Muscle layer of colon (tissue), 2 donors: ENCODE data around the gene GPR137C.

ENCODE experiments used
- H3K27ac ChIP-seq: one replicate; pipeline ENCODE4 v1.7.0; 2013; ENCODE audit warnings: low read depth, mild to moderate bottlenecking, low read length, moderate library complexity
- H3K27me3 ChIP-seq, 2 donors: one replicate each; pipeline ENCODE4 v1.7.0; 2013; ENCODE audit warnings: low read length in 2 of 2, mild to moderate bottlenecking in 2 of 2; ENCODE audit not compliant: insufficient read depth in 2 of 2, control insufficient read depth in 1 of 2
- H3K36me3 ChIP-seq: one replicate; pipeline ENCODE4 v1.7.0; 2013; ENCODE audit warnings: mild to moderate bottlenecking, low read length; ENCODE audit not compliant: insufficient read depth
- H3K4me1 ChIP-seq: one replicate; pipeline ENCODE4 v1.7.0; 2013; ENCODE audit warnings: mild to moderate bottlenecking, low read length; ENCODE audit not compliant: insufficient read depth
- H3K4me3 ChIP-seq, 2 donors: one replicate each; pipeline ENCODE4 v1.7.0; 2013; ENCODE audit warnings: low read length in 2 of 2, low read depth in 1 of 2, mild to moderate bottlenecking in 1 of 2, moderate library complexity in 1 of 2
- H3K9ac ChIP-seq: one replicate; pipeline ENCODE4 v1.7.0; 2013; ENCODE audit warnings: low read length
- H3K9me3 ChIP-seq: one replicate; pipeline ENCODE4 v1.7.0; 2013; ENCODE audit warnings: mild to moderate bottlenecking, low read length
- donor health status: abdominal sarcoma.
- donor health status: Adenocarcinoma of cecum.

GPR137C gene

DNA sequence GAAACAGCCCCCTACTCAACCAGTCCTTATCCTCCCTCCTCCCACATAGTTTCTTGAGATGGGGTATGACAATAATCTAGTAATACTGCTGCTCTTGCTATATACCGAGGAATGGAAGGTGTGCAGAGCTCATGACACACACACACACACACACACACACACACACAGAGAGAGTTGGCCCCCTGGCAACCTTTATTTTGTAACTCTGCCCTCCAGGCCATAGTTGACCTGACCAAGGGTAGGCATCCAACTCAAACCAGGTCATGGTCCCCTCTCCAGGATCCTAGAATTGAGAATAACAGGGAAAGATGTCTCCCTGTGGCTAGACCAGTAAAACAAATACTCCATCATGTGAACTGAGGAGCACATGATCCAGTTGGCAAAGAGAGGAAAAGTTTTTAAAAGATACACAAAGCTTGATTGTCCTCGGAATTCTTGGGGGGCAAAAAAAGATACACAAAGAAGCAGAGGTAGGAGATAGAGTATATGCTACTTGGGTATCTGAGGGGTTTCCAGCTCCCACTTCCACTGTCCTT, 131.4 kb downstream of the GPR137C start:
- H3K9ac ChIP-seq, result no peak overlapping the region
- H3K4me3 ChIP-seq, result no peak overlapping the region
- no peaks in the 10 kb centered on the region for H3K27me3 ChIP-seq
- no peak overlapping the region for H3K27ac ChIP-seq
- H3K9me3 ChIP-seq, result no peaks in the 10 kb centered on the region
- H3K4me1 ChIP-seq, result peaks cover 6% of the 10 kb centered on the region
- H3K36me3 ChIP-seq, result peaks cover 4% of the 10 kb centered on the region

DNA sequence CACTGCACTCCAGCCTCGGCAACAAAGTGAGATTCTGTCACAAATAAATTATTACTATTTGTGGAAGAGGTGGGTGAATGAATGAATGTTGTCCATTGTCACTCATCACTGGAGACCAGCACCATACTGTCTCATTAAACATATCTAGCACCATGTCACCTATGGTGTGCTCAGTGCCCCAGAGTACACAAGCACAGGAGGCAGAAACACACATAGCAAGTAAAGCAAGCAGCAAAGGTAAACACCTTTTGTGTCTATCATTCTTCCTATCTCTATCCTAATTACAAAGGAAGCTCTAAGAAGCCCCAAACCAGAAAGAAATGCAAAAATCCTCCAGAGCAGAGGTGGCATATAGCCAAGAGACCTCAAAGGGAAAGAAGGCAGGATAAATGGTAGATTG, 133.5 kb downstream of the GPR137C start:
- Histone ChIP-seq H3K4me1 (peaks cover 6% of the 10 kb centered on the region), H3K4me3 (no peak overlapping the region), H3K9me3 (no peaks in the 10 kb centered on the region), H3K9ac (no peak overlapping the region), H3K27me3 (no peaks in the 10 kb centered on the region), H3K36me3 (no peaks in the 10 kb centered on the region), H3K27ac (no peak overlapping the region)
